Fibroblast of the aortic adventitia (primary cell): ENCODE data around the gene ARPC1B. TPM values are rescaled to one million over a fixed set of nuclear protein-coding genes. Genes with fewer than 3 reads are reported as not detected.

Experiments used
- DNase-seq: peaks from one replicate; pipeline ENCODE4 v3.0.0-alpha.2; 2010; ENCODE audit warnings: low read depth
- H3K4me3 ChIP-seq: 2 replicates; pipeline ENCODE4 v1.5.1; 2011; ENCODE audit warnings: low read depth, mild to moderate bottlenecking, control low read depth, low read length, moderate library complexity
- total RNA-seq: library from RNA; depleted of rRNA; stranded (reverse); fragments of >200 nt; gene quantifications from 2 replicates; pipeline ENCODE4 v1.2.3, GENCODE V29; 2012; ENCODE audit warnings: low replicate concordance
- TF ChIP-seq, protein P1 (sequence below): IDR thresholded peaks from 2 replicates; pipeline ENCODE4 v1.5.1; 2011; ENCODE audit warnings: mild to moderate bottlenecking, low read length, control low read depth, inconsistent platforms; ENCODE audit not compliant: insufficient read depth

ARPC1B gene
- total RNA-seq, 1 donor: 358 TPM

- no peak overlapping the region for H3K4me3 ChIP-seq
- TF ChIP-seq, protein P1, sequence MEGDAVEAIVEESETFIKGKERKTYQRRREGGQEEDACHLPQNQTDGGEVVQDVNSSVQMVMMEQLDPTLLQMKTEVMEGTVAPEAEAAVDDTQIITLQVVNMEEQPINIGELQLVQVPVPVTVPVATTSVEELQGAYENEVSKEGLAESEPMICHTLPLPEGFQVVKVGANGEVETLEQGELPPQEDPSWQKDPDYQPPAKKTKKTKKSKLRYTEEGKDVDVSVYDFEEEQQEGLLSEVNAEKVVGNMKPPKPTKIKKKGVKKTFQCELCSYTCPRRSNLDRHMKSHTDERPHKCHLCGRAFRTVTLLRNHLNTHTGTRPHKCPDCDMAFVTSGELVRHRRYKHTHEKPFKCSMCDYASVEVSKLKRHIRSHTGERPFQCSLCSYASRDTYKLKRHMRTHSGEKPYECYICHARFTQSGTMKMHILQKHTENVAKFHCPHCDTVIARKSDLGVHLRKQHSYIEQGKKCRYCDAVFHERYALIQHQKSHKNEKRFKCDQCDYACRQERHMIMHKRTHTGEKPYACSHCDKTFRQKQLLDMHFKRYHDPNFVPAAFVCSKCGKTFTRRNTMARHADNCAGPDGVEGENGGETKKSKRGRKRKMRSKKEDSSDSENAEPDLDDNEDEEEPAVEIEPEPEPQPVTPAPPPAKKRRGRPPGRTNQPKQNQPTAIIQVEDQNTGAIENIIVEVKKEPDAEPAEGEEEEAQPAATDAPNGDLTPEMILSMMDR: no peak
- DNase-seq: no peak
These were observed 30.4 kb downstream of the ARPC1B start for GRCh38 chr7:99404977-99405320.

DNA sequence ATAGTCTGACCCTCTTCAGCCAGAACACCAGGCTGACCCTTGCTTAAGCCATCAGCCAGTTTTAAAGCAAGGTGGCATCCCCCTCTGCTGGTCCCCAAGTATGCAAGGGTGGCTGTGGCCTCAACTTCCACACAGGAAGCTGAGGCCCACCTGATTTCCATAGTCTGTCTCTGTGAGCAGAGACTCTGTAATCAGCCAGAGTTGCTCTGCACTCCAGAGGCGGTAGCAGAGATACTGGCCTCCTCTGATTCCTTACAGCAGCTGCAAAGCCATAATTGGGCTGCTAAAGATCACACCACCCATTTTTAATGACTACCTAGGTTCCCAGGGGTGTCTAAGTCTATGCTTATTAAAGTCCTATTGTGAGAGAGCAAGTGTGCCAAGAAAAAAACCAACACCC, 32.0 kb downstream of the ARPC1B start:
- TF ChIP-seq, protein P1: no peak
- DNase-seq: no peak
- peak overlapping the region; percentile 18 for H3K4me3 ChIP-seq

DNA sequence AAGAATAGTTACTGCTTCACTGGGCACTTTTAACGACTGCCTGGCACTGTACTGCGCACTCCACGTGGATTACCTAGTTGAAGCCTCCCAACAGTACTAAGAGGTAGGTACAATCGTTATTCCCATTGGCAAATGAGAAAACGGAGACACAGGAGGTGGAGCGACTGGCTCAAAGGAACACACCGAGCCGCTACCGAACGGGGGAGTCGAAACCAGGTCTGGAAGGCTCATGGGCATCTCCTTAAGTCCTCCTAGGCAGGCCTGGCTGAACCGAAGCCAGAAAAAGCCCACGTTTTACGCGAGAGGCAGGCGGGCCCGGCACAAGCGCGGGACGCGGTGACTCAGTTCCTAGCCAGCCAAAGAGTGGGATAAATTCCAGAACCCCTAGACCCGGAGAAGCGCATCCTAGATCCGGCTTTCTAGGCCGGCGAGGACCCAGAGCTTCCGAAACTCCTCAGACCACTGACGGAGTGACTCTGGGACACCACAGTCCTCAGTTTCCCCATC, 33.4 kb downstream of the ARPC1B start:
- H3K4me3 ChIP-seq: peak overlapping the region; percentile 98
- peak; percentile 86 for DNase-seq
- TF ChIP-seq, protein P1: no peak

DNA sequence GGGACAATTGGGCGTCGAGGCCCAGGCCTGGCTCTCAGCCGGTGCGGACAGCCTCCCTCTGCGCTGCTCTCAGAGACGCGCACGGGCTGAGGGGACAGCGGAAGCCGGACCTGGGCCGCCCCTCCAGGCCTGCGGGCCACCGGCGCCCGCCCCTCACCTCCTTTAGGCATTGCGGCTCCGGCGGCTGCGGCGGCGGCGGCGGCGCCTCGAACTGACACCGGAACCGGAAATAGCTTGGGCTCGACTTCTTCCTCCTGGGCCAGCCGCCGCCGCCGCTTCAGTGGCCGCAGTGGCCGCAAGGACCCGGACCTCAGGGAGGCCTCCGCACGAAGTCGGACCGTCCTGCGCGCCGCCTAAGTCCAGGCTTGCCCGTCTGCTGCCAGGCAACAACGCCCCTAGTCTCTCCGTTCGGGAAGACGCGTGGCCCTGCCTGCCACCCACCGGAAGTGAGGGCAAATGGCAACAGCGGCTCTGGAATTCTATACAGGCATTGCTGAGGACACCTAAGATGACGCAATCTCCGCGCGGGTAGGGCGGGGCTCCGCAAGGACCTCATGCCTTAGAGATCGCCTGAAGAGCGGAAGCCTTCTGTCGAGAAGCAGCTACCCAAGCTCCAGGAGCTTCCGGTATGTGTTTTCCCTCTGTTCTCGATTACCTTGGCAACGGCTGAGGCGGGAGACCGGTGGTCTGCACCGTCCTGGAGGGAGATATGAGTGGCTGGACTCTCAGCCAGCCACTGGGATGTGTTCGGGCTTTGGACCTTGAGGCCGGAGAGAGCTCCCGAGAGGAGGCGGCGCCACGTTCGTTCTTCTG, 34.1 kb downstream of the ARPC1B start, which contains the start of the genes BUD31 and PDAP1:
TSS of gene BUD31 (plus strand) at position 591 of the 813 bp plus-strand sequence. CDS start 2,124 bp downstream, outside the sequence.
TSS of gene PDAP1 (minus strand) at position 219 of the 813 bp plus-strand sequence. CDS start at position 170, 49 bp downstream.
- TF ChIP-seq, protein P1: no peak
- peak within 1 kb of the TSS; percentile 98 for H3K4me3 ChIP-seq
- DNase-seq: peak; percentile 96

GRCh38 chr7:99409192-99409572, 34.7 kb downstream of the ARPC1B start:
- peak overlapping the region; percentile 98 for H3K4me3 ChIP-seq
- no peak for DNase-seq
- TF ChIP-seq, protein P1: no peak

DNA sequence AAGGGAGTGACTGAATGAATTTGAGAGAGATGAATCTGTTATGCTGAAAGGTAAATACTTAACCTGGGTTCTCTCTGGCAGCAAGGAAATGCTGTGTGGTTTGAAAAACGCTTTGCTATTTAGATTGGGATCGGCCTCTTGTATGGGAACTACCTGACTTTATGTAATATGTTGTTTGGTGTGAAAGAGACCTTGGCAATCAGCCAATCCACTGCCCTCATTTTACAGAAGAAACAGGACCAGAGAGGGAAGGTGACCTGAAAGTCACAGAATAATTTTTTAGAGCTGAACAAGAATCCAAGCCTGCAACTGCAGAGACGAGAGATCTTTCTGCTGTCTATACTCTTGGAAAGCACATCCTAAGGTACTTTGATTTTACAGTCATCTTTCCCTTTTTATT, 35.3 kb downstream of the ARPC1B start:
- no peak for DNase-seq
- H3K4me3 ChIP-seq: peak overlapping the region; percentile 98
- TF ChIP-seq, protein P1: no peak
